ENCODE data around the gene TMC1.

The TMC1 gene

GRCh38 chr9:72786948-72787347, 265.5 kb downstream of the TMC1 start:
- no peak overlapping the region for H3K4me3 ChIP-seq (ENCODE audit: low read depth, low read length)
- in situ Hi-C loops (cut with HindIII; ENCODE audit: low sequenced_read_pairs), result no loop called here
- TF ChIP-seq, protein P1, sequence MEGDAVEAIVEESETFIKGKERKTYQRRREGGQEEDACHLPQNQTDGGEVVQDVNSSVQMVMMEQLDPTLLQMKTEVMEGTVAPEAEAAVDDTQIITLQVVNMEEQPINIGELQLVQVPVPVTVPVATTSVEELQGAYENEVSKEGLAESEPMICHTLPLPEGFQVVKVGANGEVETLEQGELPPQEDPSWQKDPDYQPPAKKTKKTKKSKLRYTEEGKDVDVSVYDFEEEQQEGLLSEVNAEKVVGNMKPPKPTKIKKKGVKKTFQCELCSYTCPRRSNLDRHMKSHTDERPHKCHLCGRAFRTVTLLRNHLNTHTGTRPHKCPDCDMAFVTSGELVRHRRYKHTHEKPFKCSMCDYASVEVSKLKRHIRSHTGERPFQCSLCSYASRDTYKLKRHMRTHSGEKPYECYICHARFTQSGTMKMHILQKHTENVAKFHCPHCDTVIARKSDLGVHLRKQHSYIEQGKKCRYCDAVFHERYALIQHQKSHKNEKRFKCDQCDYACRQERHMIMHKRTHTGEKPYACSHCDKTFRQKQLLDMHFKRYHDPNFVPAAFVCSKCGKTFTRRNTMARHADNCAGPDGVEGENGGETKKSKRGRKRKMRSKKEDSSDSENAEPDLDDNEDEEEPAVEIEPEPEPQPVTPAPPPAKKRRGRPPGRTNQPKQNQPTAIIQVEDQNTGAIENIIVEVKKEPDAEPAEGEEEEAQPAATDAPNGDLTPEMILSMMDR (IDR thresholded peaks at IDR 0.05; ENCODE audit: low read depth, low read length), result no peak
- no peak for DNase-seq (ENCODE audit: low read depth, low spot score)

DNA sequence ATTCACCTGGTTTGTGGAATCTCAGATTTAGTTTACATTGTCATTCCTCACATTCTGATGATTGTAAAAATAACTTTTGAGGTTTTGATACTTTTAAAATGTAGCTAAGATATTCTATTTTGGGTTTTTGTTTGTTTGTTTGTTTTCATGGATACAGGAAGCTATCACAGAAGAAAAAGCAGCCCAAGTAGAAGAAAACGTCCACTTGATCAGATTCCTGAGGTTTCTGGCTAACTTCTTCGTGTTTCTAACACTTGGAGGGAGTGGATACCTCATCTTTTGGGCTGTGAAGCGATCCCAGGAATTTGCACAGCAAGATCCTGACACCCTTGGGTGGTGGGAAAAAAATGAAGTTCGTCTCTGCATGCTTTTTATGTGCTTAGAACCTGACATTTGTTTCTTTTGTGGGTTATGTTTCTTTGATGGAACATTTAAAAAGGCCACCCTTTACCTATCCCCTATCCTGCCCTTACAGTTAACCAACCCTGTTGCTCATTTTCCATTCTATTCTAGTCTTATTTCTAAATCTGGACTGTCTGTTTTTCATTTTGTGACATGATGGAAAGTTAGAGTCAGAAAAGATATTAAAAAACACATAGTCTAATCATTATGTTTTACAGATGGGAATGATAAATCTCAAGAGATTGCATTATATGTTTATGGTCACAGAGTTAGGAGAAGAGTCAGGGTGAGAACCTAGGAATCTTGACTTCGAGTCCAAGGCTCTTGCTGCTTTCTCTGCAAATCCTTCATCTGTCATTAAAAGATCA, 267.7 kb downstream of the TMC1 start:
- H3K4me3 ChIP-seq (ENCODE audit: low read depth, low read length), result no peak overlapping the region
- DNase-seq (ENCODE audit: low read depth, low spot score), result no peak
- TF ChIP-seq, protein P1 (IDR thresholded peaks at IDR 0.05; ENCODE audit: low read depth, low read length), result no peak
- in situ Hi-C loops (cut with HindIII; ENCODE audit: low sequenced_read_pairs), result no loop called here

- DNase-seq (ENCODE audit: low read depth, low spot score), result no peak
- in situ Hi-C loops (cut with HindIII; ENCODE audit: low sequenced_read_pairs), result no loop called here
- no peak overlapping the region for H3K4me3 ChIP-seq (ENCODE audit: low read depth, low read length)
- TF ChIP-seq, protein P1 (IDR thresholded peaks at IDR 0.05; ENCODE audit: low read depth, low read length), result no peak
Measured at GRCh38 chr9:72789885-72790284, 268.5 kb downstream of the TMC1 start.

DNA sequence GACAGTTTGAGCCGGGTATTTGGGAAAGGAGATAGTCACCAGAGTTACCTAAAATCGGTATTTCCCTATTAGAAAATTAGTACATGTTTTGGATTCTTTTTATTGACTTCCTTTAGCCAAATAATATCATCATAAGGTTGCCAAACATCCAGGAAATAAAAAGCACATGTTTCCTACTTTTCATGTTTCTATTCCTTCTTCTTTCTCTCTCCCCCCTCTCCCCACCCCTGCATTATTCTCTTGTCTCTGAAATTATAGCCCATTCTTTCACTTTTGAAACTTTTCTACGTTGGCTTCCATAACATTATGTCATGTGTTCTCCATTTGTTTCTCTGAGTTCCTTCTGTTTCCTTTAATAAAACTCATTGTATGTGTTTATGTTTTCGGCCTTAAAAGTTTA, 269.6 kb downstream of the TMC1 start:
- TF ChIP-seq, protein P1 (IDR thresholded peaks at IDR 0.05; ENCODE audit: low read depth, low read length), result no peak
- no peak overlapping the region for H3K4me3 ChIP-seq (ENCODE audit: low read depth, low read length)
- DNase-seq (ENCODE audit: low read depth, low spot score), result no peak
- in situ Hi-C loops (cut with HindIII; ENCODE audit: low sequenced_read_pairs), result no loop called here

DNA sequence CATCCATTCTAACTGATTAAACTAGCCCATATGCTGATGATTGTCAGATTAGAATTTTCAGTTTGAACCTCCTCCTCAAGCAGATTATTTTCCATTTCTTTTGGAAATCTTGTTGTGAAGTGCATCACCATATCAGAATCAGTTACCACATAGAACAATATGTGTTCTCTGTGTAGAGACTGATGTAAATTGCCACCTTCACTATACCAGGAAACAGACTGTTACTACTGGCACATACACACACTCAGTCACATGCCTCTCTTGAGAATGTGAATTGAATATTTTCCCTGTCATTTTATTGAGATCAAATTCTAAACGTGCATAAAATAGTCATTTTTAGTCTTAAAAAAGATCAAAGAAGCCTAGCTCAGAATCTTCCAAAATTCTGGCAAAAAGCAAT, 270.0 kb downstream of the TMC1 start:
- TF ChIP-seq, protein P1 (IDR thresholded peaks at IDR 0.05; ENCODE audit: low read depth, low read length), result no peak
- H3K4me3 ChIP-seq (ENCODE audit: low read depth, low read length), result no peak overlapping the region
- DNase-seq (ENCODE audit: low read depth, low spot score), result no peak
- in situ Hi-C loops (cut with HindIII; ENCODE audit: low sequenced_read_pairs), result no loop called here

GRCh38 chr9:72794946-72795345, 273.5 kb downstream of the TMC1 start:
- no peak overlapping the region for H3K4me3 ChIP-seq (ENCODE audit: low read depth, low read length)
- DNase-seq (ENCODE audit: low read depth, low spot score), result no peak
- in situ Hi-C loops (cut with HindIII; ENCODE audit: low sequenced_read_pairs), result no loop called here
- TF ChIP-seq, protein P1 (IDR thresholded peaks at IDR 0.05; ENCODE audit: low read depth, low read length), result no peak

All from astrocyte of the spinal cord (primary cell).